Subcutaneous abdominal adipose tissue (tissue), 5 donors: Measurements from ENCODE around the gene KSR2.

Experiments
- H3K27ac ChIP-seq: one replicate; pipeline ENCODE4 v1.7.0; 2013; ENCODE audit warnings: low read depth, mild to moderate bottlenecking, inconsistent platforms, low read length, moderate library complexity
- H3K27me3 ChIP-seq, 5 donors: one replicate each; pipeline ENCODE4 v1.7.0; 2013; ENCODE audit warnings: low read length in 5 of 5, inconsistent platforms in 1 of 5; ENCODE audit not compliant: control insufficient read depth in 5 of 5, insufficient read depth in 4 of 5
- H3K36me3 ChIP-seq, 5 donors: one replicate each; pipeline ENCODE4 v1.7.0; 2013; ENCODE audit warnings: low read length in 5 of 5; ENCODE audit not compliant: control insufficient read depth in 5 of 5, insufficient read depth in 5 of 5
- H3K4me1 ChIP-seq, 5 donors: one replicate each; pipeline ENCODE4 v1.7.0; 2013; ENCODE audit warnings: low read length in 5 of 5, mild to moderate bottlenecking in 3 of 5, moderate library complexity in 1 of 5; ENCODE audit not compliant: control insufficient read depth in 5 of 5, insufficient read depth in 5 of 5
- H3K4me3 ChIP-seq, 5 donors: one replicate each; pipeline ENCODE4 v1.7.0; 2013; ENCODE audit warnings: low read length in 5 of 5, low read depth in 1 of 5
- H3K9ac ChIP-seq, 5 donors: one replicate each; pipeline ENCODE4 v1.7.0; 2013; ENCODE audit warnings: low read length in 5 of 5, mild to moderate bottlenecking in 4 of 5, moderate library complexity in 3 of 5
- H3K9me3 ChIP-seq, 5 donors: one replicate each; pipeline ENCODE4 v1.7.0; 2013; ENCODE audit warnings: low read length in 5 of 5; ENCODE audit not compliant: control insufficient read depth in 5 of 5
- donor health status: healthy.
- donor health status: healthy.
- donor health status: healthy.
- donor health status: healthy.
- donor health status: healthy.

The KSR2 gene

DNA sequence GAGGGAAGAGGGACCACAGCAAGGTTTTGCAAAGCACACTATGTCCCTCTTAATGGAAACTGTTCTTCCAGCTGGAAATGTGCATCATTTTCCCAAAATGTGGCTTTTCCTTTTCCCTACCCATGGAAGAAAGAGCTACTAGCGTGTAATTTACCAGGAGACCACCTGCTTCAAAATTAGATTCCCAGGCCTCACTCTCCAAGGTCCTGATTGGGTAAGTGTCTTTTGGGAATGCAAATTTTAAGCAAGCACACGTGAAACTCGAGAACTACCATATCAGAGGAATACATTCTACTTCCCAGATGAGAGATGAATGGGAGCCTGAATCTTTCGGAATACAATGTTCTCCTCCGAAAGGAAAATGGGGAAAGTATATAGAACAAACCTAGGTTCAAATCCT lies 405.8 kb downstream of the KSR2 start:
- no peak overlapping the region for H3K4me3 ChIP-seq
- H3K36me3 ChIP-seq = no peaks in the 10 kb centered on the region
- peaks cover 0 to 3% (median 0%) of the 10 kb centered on the region in 5 donors for H3K9me3 ChIP-seq
- peaks cover 0 to 9% (median 5%) of the 10 kb centered on the region in 5 donors for H3K27me3 ChIP-seq
- H3K27ac ChIP-seq = no peak overlapping the region
- no peaks in the 10 kb centered on the region for H3K4me1 ChIP-seq
- H3K9ac ChIP-seq = no peak overlapping the region

DNA sequence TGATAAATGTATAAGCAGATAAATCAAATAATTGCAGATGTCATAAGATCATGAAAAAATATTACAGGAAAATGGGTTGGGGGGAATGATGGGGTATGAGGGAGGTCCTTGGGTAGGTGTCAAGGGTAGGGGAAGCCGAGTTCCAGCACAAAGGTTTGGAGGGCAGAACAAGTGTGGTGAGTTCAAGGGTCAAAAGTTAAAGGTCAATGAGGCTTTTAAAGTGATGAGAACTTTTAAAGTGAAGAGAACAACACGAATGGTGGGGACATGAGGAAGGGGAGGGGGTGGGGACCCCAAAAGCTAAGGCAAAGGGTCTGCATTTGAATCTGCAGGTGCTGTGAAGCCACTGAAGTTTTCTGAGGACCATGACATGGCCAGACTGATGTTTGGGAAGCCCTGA lies 406.8 kb downstream of the KSR2 start:
- H3K36me3 ChIP-seq = no peaks in the 10 kb centered on the region
- no peaks in the 10 kb centered on the region for H3K4me1 ChIP-seq
- peaks cover 0 to 7% (median 3%) of the 10 kb centered on the region in 5 donors for H3K27me3 ChIP-seq
- no peak overlapping the region for H3K9ac ChIP-seq
- H3K4me3 ChIP-seq = no peak overlapping the region
- H3K9me3 ChIP-seq = peaks cover 0 to 3% (median 0%) of the 10 kb centered on the region in 5 donors
- no peak overlapping the region for H3K27ac ChIP-seq

DNA sequence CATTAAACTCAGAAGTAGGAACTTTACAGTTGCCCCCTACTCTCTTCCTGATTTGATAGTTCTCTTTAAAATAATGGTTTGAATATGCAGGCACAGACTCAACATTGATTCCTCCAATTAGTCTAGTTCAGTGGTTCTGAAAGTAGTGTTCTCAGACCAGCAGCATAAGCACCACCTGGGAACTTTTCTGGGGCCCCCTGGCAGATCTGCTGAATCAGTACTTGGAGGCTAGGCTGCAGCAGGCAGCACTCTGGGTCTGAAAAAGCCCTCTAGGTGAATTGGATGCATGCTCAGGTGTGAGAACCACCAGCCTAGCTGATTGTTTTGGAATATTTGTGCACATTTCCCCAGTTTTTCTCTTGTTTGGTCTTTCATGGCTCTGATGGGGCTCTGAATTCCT lies 408.8 kb downstream of the KSR2 start:
- Histone ChIP-seq H3K4me1 (no peaks in the 10 kb centered on the region), H3K9ac (no peak overlapping the region), H3K36me3 (no peaks in the 10 kb centered on the region), H3K4me3 (no peak overlapping the region), H3K9me3 (no peaks in the 10 kb centered on the region), H3K27me3 (peaks cover 0 to 3% (median 2%) of the 10 kb centered on the region in 5 donors), H3K27ac (no peak overlapping the region)

DNA sequence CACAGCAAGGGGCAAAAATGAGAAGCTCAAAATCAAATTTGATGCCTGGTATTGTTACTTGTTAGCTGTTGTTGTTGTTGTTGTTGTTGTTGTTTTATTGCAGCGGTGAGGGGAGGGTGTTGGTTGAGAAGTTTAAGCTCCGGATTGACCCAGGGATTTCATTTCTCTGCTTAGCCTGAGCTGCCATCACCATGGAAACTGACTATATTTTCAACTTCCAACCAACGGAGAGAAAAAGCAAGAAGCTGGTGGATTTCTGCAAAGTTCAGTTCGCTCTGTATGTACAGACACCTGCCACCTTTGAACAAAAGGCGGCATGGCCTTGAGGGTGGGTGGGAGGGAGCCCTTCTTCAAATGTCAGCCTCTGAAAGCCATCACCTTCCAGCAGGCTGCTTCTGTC lies 412.9 kb downstream of the KSR2 start:
- H3K27ac ChIP-seq = no peak overlapping the region
- H3K9ac ChIP-seq = no peak overlapping the region
- no peak overlapping the region for H3K4me3 ChIP-seq
- H3K36me3 ChIP-seq = no peaks in the 10 kb centered on the region
- H3K4me1 ChIP-seq = no peaks in the 10 kb centered on the region
- peaks cover 0 to 2% (median 0%) of the 10 kb centered on the region in 5 donors for H3K27me3 ChIP-seq
- peaks cover 0 to 4% (median 0%) of the 10 kb centered on the region in 5 donors for H3K9me3 ChIP-seq

DNA sequence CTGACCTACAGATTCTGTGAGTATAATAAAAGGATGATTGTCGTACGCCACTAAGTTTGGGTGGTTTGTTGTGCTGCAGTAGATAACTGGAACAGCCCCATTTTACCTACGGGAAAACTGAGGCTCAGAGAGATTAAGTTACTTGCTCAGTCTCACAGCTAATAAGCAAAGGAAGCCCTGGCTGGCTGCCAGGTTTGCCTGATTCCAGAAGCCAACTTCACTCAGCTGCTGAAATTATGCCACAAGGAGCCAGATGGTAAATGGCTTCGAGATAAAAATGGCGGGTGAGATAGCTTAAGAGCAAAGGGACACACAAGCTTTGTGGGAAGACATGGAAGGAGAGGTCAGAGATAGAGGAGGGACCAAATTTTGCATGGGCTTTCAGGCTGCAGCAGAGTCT lies 415.8 kb downstream of the KSR2 start:
- H3K36me3 ChIP-seq = no peaks in the 10 kb centered on the region
- no peaks in the 10 kb centered on the region for H3K27me3 ChIP-seq
- no peak overlapping the region for H3K4me3 ChIP-seq
- peaks cover 0 to 4% (median 0%) of the 10 kb centered on the region in 5 donors for H3K9me3 ChIP-seq
- H3K9ac ChIP-seq = no peak overlapping the region
- H3K27ac ChIP-seq = no peak overlapping the region
- no peaks in the 10 kb centered on the region for H3K4me1 ChIP-seq

DNA sequence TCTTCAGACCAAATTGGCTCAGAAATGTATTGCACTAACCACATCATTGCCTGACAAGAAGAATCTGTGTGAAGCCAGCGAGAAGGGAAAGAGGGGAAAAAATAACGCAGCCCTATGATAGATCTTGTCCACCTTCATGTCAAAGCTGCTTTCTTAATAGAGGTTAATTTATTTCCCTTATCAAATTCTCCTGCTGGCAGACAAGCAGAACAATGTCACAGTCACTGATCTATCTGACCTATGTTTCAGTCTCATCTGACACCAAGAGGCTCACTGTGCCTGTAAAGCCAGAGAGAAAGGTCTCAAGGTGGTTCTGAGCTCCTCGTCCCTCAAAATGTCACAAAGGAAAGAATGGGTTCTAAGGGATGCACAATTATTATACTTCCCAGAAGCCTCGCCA lies 417.1 kb downstream of the KSR2 start:
- peaks cover 0 to 4% (median 0%) of the 10 kb centered on the region in 5 donors for H3K9me3 ChIP-seq
- no peaks in the 10 kb centered on the region for H3K36me3 ChIP-seq
- no peaks in the 10 kb centered on the region for H3K4me1 ChIP-seq
- no peak overlapping the region for H3K27ac ChIP-seq
- peaks cover 0 to 2% (median 0%) of the 10 kb centered on the region in 5 donors for H3K27me3 ChIP-seq
- H3K4me3 ChIP-seq = no peak overlapping the region
- no peak overlapping the region for H3K9ac ChIP-seq

DNA sequence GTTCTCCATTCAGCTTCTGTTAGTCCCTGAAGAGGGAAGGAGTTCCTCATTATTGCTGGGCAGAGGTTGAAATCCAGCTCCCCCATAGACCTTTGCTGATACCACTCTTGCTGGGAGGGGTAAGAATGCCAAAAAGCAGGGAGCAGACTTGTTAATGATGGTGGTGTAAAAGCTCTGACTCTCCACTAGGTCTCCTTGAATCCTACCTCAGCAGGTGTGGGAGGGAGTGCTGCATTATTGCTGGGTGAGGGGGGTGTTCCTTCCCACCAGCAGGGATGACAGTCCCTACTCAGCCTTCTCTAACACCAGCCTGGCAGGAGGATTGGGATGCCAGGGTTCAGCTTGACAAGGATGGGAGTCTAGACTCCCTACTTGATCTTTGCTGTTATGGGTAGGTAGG lies 421.6 kb downstream of the KSR2 start:
- Histone ChIP-seq H3K36me3 (no peaks in the 10 kb centered on the region), H3K4me1 (no peaks in the 10 kb centered on the region), H3K27me3 (peaks cover 0 to 2% (median 0%) of the 10 kb centered on the region in 5 donors), H3K9me3 (peaks cover 0 to 6% (median 0%) of the 10 kb centered on the region in 5 donors), H3K4me3 (no peak overlapping the region), H3K9ac (no peak overlapping the region), H3K27ac (no peak overlapping the region)

DNA sequence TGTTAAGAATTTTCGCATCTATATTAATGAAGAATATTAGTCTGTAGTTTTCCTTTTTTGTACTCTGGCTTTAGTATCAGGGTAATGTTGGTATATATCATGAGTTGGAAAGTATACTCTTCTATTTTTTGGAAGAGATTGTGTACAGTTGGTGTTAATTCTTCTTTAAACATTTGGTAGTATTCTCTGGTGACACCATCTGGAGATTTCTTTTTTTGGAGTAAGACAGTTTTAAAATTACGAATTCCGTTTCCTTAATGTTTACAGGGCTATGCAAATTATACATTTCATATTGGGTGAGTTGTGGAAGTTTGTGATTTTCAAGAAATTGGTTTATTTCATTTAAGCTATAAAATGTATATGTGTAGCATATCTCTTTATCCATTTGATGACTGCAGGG lies 423.6 kb downstream of the KSR2 start:
- Histone ChIP-seq H3K4me3 (no peak overlapping the region), H3K27ac (no peak overlapping the region)

DNA sequence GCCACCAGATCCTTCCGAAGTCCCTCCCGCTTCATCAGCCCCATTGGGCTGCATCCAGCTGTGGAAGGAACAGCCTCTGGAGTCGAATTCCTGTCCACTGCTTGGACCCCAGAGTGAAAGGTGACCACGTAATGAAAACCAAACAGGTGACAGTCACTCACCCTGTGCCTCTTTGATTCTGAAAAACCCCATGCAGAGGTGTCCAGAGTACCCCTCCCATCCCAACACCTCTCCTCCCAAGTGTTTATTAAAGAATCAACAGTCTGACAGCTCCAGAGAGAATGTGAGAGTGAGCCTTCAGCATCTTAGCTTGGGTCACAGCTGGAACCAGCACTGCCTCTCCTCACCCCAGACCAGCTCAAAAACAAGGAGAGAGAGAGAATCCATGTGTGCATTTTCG lies 428.8 kb downstream of the KSR2 start:
- H3K9ac ChIP-seq = no peak overlapping the region

More for the DNA sequence above, 423.6 kb downstream of the KSR2 start:
- Histone ChIP-seq H3K27me3 (peaks cover 0 to 9% (median 0%) of the 10 kb centered on the region in 5 donors), H3K36me3 (no peaks in the 10 kb centered on the region), H3K4me1 (no peaks in the 10 kb centered on the region), H3K9me3 (peaks cover 0 to 6% (median 0%) of the 10 kb centered on the region in 5 donors), H3K9ac (no peak overlapping the region)

DNA sequence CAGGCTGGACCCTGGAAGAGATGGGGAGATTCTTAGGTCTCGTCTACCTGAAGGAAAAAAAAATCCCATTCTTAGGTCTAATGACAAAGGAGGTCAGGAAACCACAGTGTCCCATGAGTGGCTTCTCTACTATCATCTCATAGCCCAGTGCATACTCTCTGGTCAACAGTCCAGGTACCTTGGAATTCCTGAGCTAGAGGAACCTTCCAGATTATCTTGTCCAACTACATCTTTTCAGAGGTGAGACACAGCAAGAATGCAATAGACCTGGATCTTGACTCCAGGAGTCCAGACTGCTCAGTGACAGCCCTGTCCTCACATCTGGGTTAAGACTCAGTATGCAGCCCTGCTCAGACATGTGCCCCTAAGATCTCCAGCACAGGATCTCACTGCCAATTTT lies 429.9 kb downstream of the KSR2 start:
- Histone ChIP-seq H3K36me3 (no peaks in the 10 kb centered on the region), H3K9me3 (peaks cover 0 to 5% (median 0%) of the 10 kb centered on the region in 5 donors), H3K27ac (no peak overlapping the region), H3K27me3 (peaks cover 0 to 9% (median 0%) of the 10 kb centered on the region in 5 donors), H3K4me3 (no peak overlapping the region), H3K9ac (no peak overlapping the region), H3K4me1 (no peaks in the 10 kb centered on the region)

More for the DNA sequence above, 428.8 kb downstream of the KSR2 start:
- Histone ChIP-seq H3K27ac (no peak overlapping the region), H3K27me3 (peaks cover 0 to 9% (median 0%) of the 10 kb centered on the region in 5 donors), H3K36me3 (no peaks in the 10 kb centered on the region), H3K4me1 (no peaks in the 10 kb centered on the region), H3K4me3 (no peak overlapping the region), H3K9me3 (peaks cover 0 to 6% (median 0%) of the 10 kb centered on the region in 5 donors)
